Upper lobe of left lung (tissue), 6 donors: Measurements from ENCODE around the gene SERPINA9. TPM values are rescaled to one million over a fixed set of nuclear protein-coding genes. Genes with fewer than 3 reads are reported as not detected.

Source experiments
- ATAC-seq, 2 donors: fragments of 200-7000 bp; cut with Tn5 transposase; one replicate each; pipeline ENCODE4 v1.9.1; 2022; ENCODE audit warnings: mild to moderate bottlenecking in 2 of 2, moderate library complexity in 2 of 2; ENCODE audit not compliant: low FRiP score in 2 of 2
- DNase-seq, 2 donors: peaks; one replicate each; pipeline ENCODE4 v3.0.0-alpha.2; 2019 to 2020
- H3K27ac ChIP-seq, 4 donors: fragments of 200-600 bp; sonication (generic); one replicate each; pipeline ENCODE4 v1.5.1; 2016 to 2019
- H3K27me3 ChIP-seq, 4 donors: fragments of 200-600 bp; sonication (generic); one replicate each; pipeline ENCODE4 v1.5.1; 2017 to 2019
- H3K36me3 ChIP-seq, 4 donors: fragments of 200-600 bp; sonication (generic); one replicate each; pipeline ENCODE4 v1.5.1; 2016 to 2019
- H3K4me1 ChIP-seq, 4 donors: fragments of 200-600 bp; sonication (generic); one replicate each; pipeline ENCODE4 v1.5.1; 2018 to 2019
- H3K4me3 ChIP-seq, 4 donors: fragments of 200-600 bp; sonication (generic); one replicate each; pipeline ENCODE4 v1.5.1; 2017 to 2019; ENCODE audit warnings: mild to moderate bottlenecking in 2 of 4, moderate library complexity in 1 of 4
- H3K9me3 ChIP-seq, 4 donors: fragments of 200-600 bp; sonication (generic); one replicate each; pipeline ENCODE4 v1.5.1; 2018 to 2019
- CTCF ChIP-seq, 6 experiments: fragments of 450-650 bp in 4 of 6; fragments of 200-600 bp in 2 of 6; sonication (generic) in 2 of 6; IDR thresholded peaks; one replicate each; pipeline ENCODE4 v1.5.1; 2016 to 2019; ENCODE audit warnings: antibody characterized with exemption in 6 of 6
- EP300 ChIP-seq, 4 donors: sonication (generic); formaldehyde crosslinking; IDR thresholded peaks; one replicate each; pipeline ENCODE4 v1.5.1; 2017; ENCODE audit warnings: antibody characterized with exemption in 4 of 4, control low read depth in 2 of 4
- POLR2A ChIP-seq, 4 donors: fragments of 450-650 bp; IDR thresholded peaks; one replicate each; pipeline ENCODE4 v1.5.1; 2016 to 2017; ENCODE audit warnings: antibody characterized with exemption in 4 of 4, mild to moderate bottlenecking in 2 of 4
- POLR2AphosphoS5 ChIP-seq, 2 donors: sonication (generic); formaldehyde crosslinking; IDR thresholded peaks; one replicate each; pipeline ENCODE4 v1.5.1; 2017; ENCODE audit warnings: antibody characterized with exemption in 2 of 2
- WGBS, 2 donors: methylation state at CpG; one replicate each; pipeline ENCODE4 v1.1.5; 2017 to 2018; 5-methylcytosine and 5-hydroxymethylcytosine counted together
- total RNA-seq, 6 donors: library from RNA; depleted of rRNA in 4 of 6; stranded (reverse); fragments of >200 nt in 4 of 6; gene quantifications; one replicate each; pipeline versions ENCODE4 v1.1.0 to v1.2.1, GENCODE V29; 2016 to 2021
- donor health status: DM: no; HTN: no; CAD: no; lungs with moderate emphysema.
- donor health status: DM: no; HTN: yes; CAD: no; lungs with severe emphysema.

SERPINA9 gene
- total RNA-seq, 6 donors from 2014 or later: 0.14 TPM; not detected in 5

GRCh38 chr14:94448071-94448808, 27.8 kb downstream of the SERPINA9 start:
- no peak for ATAC-seq
- Histone ChIP-seq H3K27ac (no peak overlapping the region), H3K4me3 (no peak overlapping the region), H3K27me3 (no peaks in the 10 kb centered on the region), H3K9me3 (no peaks in the 10 kb centered on the region), H3K36me3 (no peaks in the 10 kb centered on the region), H3K4me1 (no peaks in the 10 kb centered on the region)
- 63 to 72% methylated on average over 14 of the region's 14 CpGs for WGBS, 2 donors
- DNase-seq: no peak
- TF ChIP-seq EP300 (IDR thresholded peaks at IDR 0.05) (no peak), CTCF (IDR thresholded peaks at IDR 0.05) (no peak), POLR2A (IDR thresholded peaks at IDR 0.05) (no peak), POLR2AphosphoS5 (IDR thresholded peaks at IDR 0.05) (no peak)

GRCh38 chr14:94447206-94447605, 28.8 kb downstream of the SERPINA9 start:
- WGBS, 2 donors: 77 to 80% methylated on average over 3 of the region's 3 CpGs

GRCh38 chr14:94446126-94446525, 29.9 kb downstream of the SERPINA9 start:
- Histone ChIP-seq H3K4me1 (no peaks in the 10 kb centered on the region), H3K9me3 (no peaks in the 10 kb centered on the region), H3K27me3 (no peaks in the 10 kb centered on the region), H3K27ac (no peak overlapping the region), H3K36me3 (no peaks in the 10 kb centered on the region), H3K4me3 (no peak overlapping the region)
- no peak for TF ChIP-seq CTCF (IDR thresholded peaks at IDR 0.05)
- DNase-seq (no peak), ATAC-seq (no peak)
- 72 to 87% methylated on average over 4 of the region's 4 CpGs for whole genome bisulfite sequencing, 2 donors

More at GRCh38 chr14:94447206-94447605, 28.8 kb downstream of the SERPINA9 start:
- H3K4me1 ChIP-seq: no peaks in the 10 kb centered on the region
- TF ChIP-seq EP300 (IDR thresholded peaks at IDR 0.05) (no peak), CTCF (IDR thresholded peaks at IDR 0.05) (no peak), POLR2A (IDR thresholded peaks at IDR 0.05) (no peak), POLR2AphosphoS5 (IDR thresholded peaks at IDR 0.05) (no peak)
- no peak for DNase-seq
- H3K36me3 ChIP-seq: no peaks in the 10 kb centered on the region
- ATAC-seq: no peak
- no peaks in the 10 kb centered on the region for H3K9me3 ChIP-seq
- H3K27me3 ChIP-seq: no peaks in the 10 kb centered on the region
- no peak overlapping the region for H3K4me3 ChIP-seq
- no peak overlapping the region for H3K27ac ChIP-seq

- no peaks in the 10 kb centered on the region for H3K4me1 ChIP-seq
- H3K27ac ChIP-seq: no peak overlapping the region
- DNase-seq (no peak), ATAC-seq (no peak)
- no peaks in the 10 kb centered on the region for H3K27me3 ChIP-seq
- H3K36me3 ChIP-seq: no peaks in the 10 kb centered on the region
- no peaks in the 10 kb centered on the region for H3K9me3 ChIP-seq
- TF ChIP-seq EP300 (IDR thresholded peaks at IDR 0.05) (no peak), POLR2AphosphoS5 (IDR thresholded peaks at IDR 0.05) (no peak), CTCF (IDR thresholded peaks at IDR 0.05) (no peak), POLR2A (IDR thresholded peaks at IDR 0.05) (no peak)
- WGBS, 2 donors: 86 to 92% methylated on average over 1 of the region's 1 CpG
- no peak overlapping the region for H3K4me3 ChIP-seq
These were observed 31.0 kb downstream of the SERPINA9 start for GRCh38 chr14:94445003-94445402.
